ENCODE measurements around the gene SHISAL2A.

SHISAL2A gene

DNA sequence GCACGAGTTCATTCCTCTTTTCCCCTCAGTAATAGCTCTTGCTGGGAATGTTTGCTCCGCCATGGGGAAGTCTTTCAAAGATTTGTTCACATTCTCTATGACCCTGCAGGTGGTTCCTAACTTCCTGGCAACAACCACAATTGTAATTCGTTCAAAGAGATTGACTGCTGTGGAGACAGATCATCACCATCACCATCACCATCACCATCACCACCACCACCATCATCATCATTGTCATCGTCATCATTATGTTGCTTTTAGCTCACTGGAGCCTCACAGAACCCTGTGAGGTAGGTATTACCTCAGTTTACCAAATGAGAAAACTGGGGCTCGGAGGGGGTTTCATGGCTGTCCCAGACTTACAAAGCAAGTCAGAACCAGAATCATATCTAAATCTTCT is 34.3 kb downstream of the SHISAL2A start:
- TF ChIP-seq, protein P1, sequence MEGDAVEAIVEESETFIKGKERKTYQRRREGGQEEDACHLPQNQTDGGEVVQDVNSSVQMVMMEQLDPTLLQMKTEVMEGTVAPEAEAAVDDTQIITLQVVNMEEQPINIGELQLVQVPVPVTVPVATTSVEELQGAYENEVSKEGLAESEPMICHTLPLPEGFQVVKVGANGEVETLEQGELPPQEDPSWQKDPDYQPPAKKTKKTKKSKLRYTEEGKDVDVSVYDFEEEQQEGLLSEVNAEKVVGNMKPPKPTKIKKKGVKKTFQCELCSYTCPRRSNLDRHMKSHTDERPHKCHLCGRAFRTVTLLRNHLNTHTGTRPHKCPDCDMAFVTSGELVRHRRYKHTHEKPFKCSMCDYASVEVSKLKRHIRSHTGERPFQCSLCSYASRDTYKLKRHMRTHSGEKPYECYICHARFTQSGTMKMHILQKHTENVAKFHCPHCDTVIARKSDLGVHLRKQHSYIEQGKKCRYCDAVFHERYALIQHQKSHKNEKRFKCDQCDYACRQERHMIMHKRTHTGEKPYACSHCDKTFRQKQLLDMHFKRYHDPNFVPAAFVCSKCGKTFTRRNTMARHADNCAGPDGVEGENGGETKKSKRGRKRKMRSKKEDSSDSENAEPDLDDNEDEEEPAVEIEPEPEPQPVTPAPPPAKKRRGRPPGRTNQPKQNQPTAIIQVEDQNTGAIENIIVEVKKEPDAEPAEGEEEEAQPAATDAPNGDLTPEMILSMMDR (conservative IDR thresholded peaks at IDR 0.05; ENCODE audit: low read length): no peak
- DNase-seq (ENCODE audit: low read depth): no peak
- no peak overlapping the region for H3K4me3 ChIP-seq (ENCODE audit: low read length)

DNA sequence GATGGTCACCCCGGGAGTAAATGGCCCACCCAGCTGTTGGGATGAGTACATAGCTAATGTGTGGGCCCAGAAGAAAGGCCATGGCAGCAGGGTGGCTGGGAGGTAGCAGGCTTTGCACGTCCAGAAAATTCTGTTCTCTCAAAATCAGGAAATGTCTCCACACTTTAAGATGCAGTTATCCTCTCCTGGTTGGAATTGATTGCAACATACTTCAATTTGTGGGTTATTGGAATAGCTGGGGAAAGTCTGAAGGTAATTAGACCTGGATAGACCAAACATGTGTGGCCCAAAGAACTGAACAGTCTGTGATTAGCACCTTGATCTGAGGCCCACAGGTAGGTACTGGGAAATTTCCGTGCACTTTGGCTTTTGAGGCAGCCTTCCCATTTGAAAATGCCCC is 35.0 kb downstream of the SHISAL2A start:
- TF ChIP-seq, protein P1 (conservative IDR thresholded peaks at IDR 0.05; ENCODE audit: low read length): no peak
- no peak overlapping the region for H3K4me3 ChIP-seq (ENCODE audit: low read length)
- DNase-seq (ENCODE audit: low read depth): no peak

DNA sequence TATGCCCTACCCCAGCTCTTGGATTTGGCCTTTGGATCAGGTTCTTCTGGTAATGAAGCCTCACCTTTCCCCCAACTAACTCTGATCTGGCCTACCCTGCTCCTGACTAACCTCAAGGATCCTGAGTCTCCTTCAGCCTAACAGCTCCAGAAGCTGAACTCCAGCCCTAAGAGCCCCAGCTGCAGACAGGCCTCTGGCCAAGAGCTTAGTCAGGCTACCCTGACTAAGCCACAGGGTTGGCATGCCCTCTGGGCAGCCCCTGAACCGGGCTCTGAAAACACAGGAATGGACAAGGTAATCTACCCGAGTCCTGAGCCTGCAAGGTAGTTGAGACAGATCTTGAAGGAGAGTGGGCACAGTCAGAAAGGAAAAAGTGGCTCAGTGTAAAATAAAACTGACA is 35.7 kb downstream of the SHISAL2A start:
- no peak overlapping the region for H3K4me3 ChIP-seq (ENCODE audit: low read length)
- TF ChIP-seq, protein P1 (conservative IDR thresholded peaks at IDR 0.05; ENCODE audit: low read length): no peak
- peak; percentile 64 for DNase-seq (ENCODE audit: low read depth)

DNA sequence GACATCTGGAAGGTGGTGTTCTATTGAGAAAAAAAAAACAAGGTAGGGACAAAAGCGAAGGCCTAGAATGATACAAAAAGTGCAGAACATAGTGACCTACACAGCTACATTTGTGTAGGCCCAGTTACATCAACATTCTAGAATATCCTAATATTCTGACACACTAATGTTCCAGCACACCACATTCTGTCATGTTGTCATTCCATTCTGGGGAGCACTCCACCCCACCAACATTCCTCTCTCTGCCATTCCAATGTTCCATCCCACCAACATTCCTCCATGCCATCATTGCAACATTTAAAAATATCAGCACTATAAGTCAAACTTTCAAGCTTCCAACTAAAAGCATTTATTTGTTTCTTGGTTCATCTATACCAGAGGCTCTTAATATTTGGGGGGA is 36.7 kb downstream of the SHISAL2A start:
- DNase-seq (ENCODE audit: low read depth): peak; percentile 90
- H3K4me3 ChIP-seq (ENCODE audit: low read length): no peak overlapping the region
- TF ChIP-seq, protein P1 (conservative IDR thresholded peaks at IDR 0.05; ENCODE audit: low read length): no peak

DNA sequence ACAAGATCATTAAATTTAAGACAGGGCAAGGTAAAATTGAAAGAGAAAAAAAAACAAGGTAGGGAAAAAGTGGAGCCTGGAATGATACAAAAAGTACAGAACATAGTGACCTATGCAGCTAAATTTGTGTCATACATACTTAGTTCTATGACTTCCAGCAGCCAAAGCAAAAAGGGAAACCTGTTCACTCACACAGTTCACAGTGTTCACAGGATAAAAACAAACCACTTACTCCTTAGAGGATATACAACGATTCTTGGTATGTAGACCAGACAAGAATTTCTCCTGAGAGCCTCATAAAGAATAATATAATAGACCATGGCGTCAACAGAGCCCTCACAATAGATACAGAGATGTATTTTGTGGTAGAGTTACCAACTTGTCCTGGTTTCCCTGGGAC is 37.6 kb downstream of the SHISAL2A start:
- no peak overlapping the region for H3K4me3 ChIP-seq (ENCODE audit: low read length)
- TF ChIP-seq, protein P1 (conservative IDR thresholded peaks at IDR 0.05; ENCODE audit: low read length): no peak
- peak; percentile 39 for DNase-seq (ENCODE audit: low read depth)

DNA sequence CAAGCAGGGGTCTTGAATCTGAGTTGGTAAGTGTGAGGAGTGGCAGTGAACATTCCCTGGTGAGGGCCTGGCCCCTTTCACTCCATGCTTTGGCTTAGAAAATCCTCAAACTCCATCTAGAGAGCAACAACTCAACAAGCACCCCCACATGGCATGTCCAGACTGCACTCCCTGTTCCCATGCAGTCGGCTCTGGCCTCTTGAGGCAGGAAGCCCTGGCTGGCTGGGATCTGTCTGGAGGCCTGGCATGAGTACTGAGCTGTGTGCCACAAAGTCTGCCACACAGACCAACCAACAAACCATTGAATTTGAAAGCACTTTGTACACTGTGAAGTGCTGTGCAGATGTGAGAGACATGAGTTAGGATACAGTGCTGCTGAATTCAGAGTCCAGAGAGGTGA is 40.0 kb downstream of the SHISAL2A start:
- no peak overlapping the region for H3K4me3 ChIP-seq (ENCODE audit: low read length)
- TF ChIP-seq, protein P1 (conservative IDR thresholded peaks at IDR 0.05; ENCODE audit: low read length): no peak
- DNase-seq (ENCODE audit: low read depth): peak; percentile 37

DNA sequence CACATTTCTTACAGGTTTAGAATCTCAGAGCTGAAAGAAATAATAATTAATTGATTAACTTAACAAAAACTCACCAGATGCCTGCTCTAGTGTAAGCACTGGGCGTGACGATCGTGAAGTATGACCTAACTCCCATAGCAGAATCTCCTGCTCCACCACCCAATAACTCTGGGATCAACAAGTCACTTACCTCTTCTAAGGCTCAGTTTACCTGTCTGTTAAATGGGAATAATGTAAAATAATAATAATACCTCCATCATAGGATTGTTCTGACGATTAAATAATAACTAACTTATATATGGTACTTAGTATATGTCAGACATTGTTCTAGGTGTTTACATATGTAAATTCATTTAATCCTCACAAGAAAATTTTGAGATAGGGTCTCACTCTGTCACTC is 40.5 kb downstream of the SHISAL2A start:
- H3K4me3 ChIP-seq (ENCODE audit: low read length): no peak overlapping the region
- DNase-seq (ENCODE audit: low read depth): no peak

More for the DNA sequence above, 40.5 kb downstream of the SHISAL2A start:
- TF ChIP-seq, protein P1 (conservative IDR thresholded peaks at IDR 0.05; ENCODE audit: low read length): no peak
